H1 (cell line): ENCODE results near the gene ZDHHC19. TPM values are rescaled to one million over a fixed set of nuclear protein-coding genes. Genes with fewer than 3 reads are reported as not detected.

Experiments used
- CTCF ChIA-PET: fragments of 300-600 bp; sonication (Branson Sonifier 250); formaldehyde crosslinking; loops from one replicate; lab custom pipeline; 2021; ENCODE audit not compliant: partially characterized antibody; lab: Charles Lee
- POLR2A ChIA-PET: fragments of 300-600 bp; sonication (Branson Sonifier 250); formaldehyde crosslinking; loops from one replicate; lab custom pipeline; 2021; ENCODE audit warnings: inconsistent platforms; ENCODE audit not compliant: partially characterized antibody; lab: Charles Lee
- DNase-seq, 2 experiments: peaks; one replicate each; pipeline versions ENCODE4 v3.0.0 to v3.0.0-alpha.2; 2010 to 2022; ENCODE audit warnings: low spot score in 2 of 2, low read depth in 1 of 2, mixed read lengths in 1 of 2
- FAIRE-seq: peaks from 2 replicates; lab custom pipeline; 2011; peaks lifted over from hg19 to GRCh38; lab: Jason Lieb, UNC
- H2AFZ ChIP-seq: 2 replicates; pipeline ENCODE4 v1.8.1; 2012; ENCODE audit warnings: low read length, inconsistent platforms
- H2AK5ac ChIP-seq: 2 replicates; pipeline ENCODE4 v1.6.1; 2013; ENCODE audit warnings: low read depth, low read length
- H2BK120ac ChIP-seq: replicated peaks from 2 replicates; pipeline ENCODE3; 2013; ENCODE audit warnings: low read depth, low read length, inconsistent platforms
- H2BK12ac ChIP-seq: 2 replicates; pipeline ENCODE4 v1.6.1; 2013; ENCODE audit warnings: low read depth, low read length
- H2BK15ac ChIP-seq: 2 replicates; pipeline ENCODE4 v1.6.1; 2013; ENCODE audit warnings: low read length
- H2BK20ac ChIP-seq: 2 replicates; pipeline ENCODE4 v1.6.1; 2013; ENCODE audit warnings: low read length
- H2BK5ac ChIP-seq: 2 replicates; pipeline ENCODE4 v1.6.1; 2013; ENCODE audit warnings: low read depth, low read length
- H3K14ac ChIP-seq: 2 replicates; pipeline ENCODE4 v1.6.1; 2013; ENCODE audit warnings: inconsistent platforms; ENCODE audit not compliant: insufficient read length
- H3K18ac ChIP-seq: 2 replicates; pipeline ENCODE4 v1.6.1; 2013; ENCODE audit warnings: low read length; ENCODE audit errors: extremely low read depth
- H3K23ac ChIP-seq: 2 replicates; pipeline ENCODE4 v1.6.1; 2013; ENCODE audit warnings: inconsistent platforms; ENCODE audit not compliant: insufficient read length
- H3K23me2 ChIP-seq: 2 replicates; pipeline ENCODE4 v1.6.1; 2013; ENCODE audit warnings: low read depth, low read length
- H3K27ac ChIP-seq: 2 replicates; pipeline ENCODE4 v1.6.1; 2011; ENCODE audit warnings: low read depth, low read length, inconsistent platforms
- H3K27me3 ChIP-seq, 4 experiments: replicated peaks in 1 of 4; 1 replicate in 1 of 4; 2 replicates in 3 of 4; pipeline versions ENCODE4 v1.6.1 to v1.8.1; 2011 to 2013; ENCODE audit warnings: low read length in 3 of 4, mild to moderate bottlenecking in 3 of 4, inconsistent platforms in 2 of 4, mixed read lengths in 2 of 4, moderate library complexity in 1 of 4; ENCODE audit not compliant: control insufficient read depth in 3 of 4, insufficient read depth in 3 of 4; ENCODE audit errors: extremely low read depth in 1 of 4
- H3K36me3 ChIP-seq, 4 experiments: 2 replicates each; pipeline versions ENCODE4 v1.6.1 to v1.8.1; 2011 to 2013; ENCODE audit warnings: mild to moderate bottlenecking in 4 of 4, low read length in 3 of 4, moderate library complexity in 2 of 4, control low read depth in 1 of 4, inconsistent platforms in 1 of 4; ENCODE audit not compliant: insufficient read depth in 4 of 4, control insufficient read depth in 2 of 4
- H3K4ac ChIP-seq: replicated peaks from 2 replicates; pipeline ENCODE3; 2013; ENCODE audit warnings: low read length, low read depth, mixed read lengths, inconsistent platforms; ENCODE audit not compliant: insufficient read length
- H3K4me1 ChIP-seq, 4 experiments: replicated peaks in 1 of 4; 1 replicate in 1 of 4; 2 replicates in 3 of 4; pipeline versions ENCODE4 v1.6.1 to v1.8.1; 2011 to 2013; ENCODE audit warnings: low read length in 3 of 4, inconsistent platforms in 2 of 4, mixed read lengths in 1 of 4; ENCODE audit not compliant: insufficient read depth in 4 of 4, control insufficient read depth in 3 of 4
- H3K4me2 ChIP-seq, 2 experiments: 2 replicates each; pipeline versions ENCODE4 v1.6.1 to v1.8.1; 2011 to 2013; ENCODE audit warnings: low read depth in 2 of 2, low read length in 2 of 2, control low read depth in 1 of 2, inconsistent platforms in 1 of 2, mild to moderate bottlenecking in 1 of 2; ENCODE audit not compliant: insufficient read depth in 1 of 2
- H3K4me3 ChIP-seq, 4 experiments: fragments of 200-600, 300-600 bp in 1 of 4; sonication (generic), shearing (Covaris generic), sonication (Bioruptor Twin) in 1 of 4; 2 replicates each; pipeline versions ENCODE4 v1.5.1 to v1.8.1; 2011 to 2016; ENCODE audit warnings: low read length in 4 of 4, low read depth in 3 of 4, control low read depth in 2 of 4, inconsistent platforms in 2 of 4, mild to moderate bottlenecking in 2 of 4, mixed read lengths in 1 of 4, moderate library complexity in 1 of 4; ENCODE audit not compliant: insufficient read depth in 2 of 4; ENCODE audit errors: extremely low read depth in 1 of 4
- H3K56ac ChIP-seq: replicated peaks from 2 replicates; pipeline ENCODE3; 2013; ENCODE audit warnings: low read depth, mild to moderate bottlenecking, mixed read lengths, low read length, inconsistent platforms; ENCODE audit not compliant: insufficient read length
- H3K79me1 ChIP-seq: 2 replicates; pipeline ENCODE4 v1.6.1; 2013; ENCODE audit warnings: low read depth, low read length, control low read depth
- H3K79me2 ChIP-seq, 2 experiments: 2 replicates each; pipeline versions ENCODE4 v1.6.1 to v1.8.1; 2012 to 2013; ENCODE audit warnings: low read length in 2 of 2, mild to moderate bottlenecking in 2 of 2, inconsistent platforms in 1 of 2; ENCODE audit not compliant: insufficient read depth in 2 of 2, control insufficient read depth in 1 of 2
- H3K9ac ChIP-seq, 4 experiments: replicated peaks in 1 of 4; 1 replicate in 1 of 4; 2 replicates in 3 of 4; pipeline versions ENCODE4 v1.6.1 to v1.8.1; 2011 to 2013; ENCODE audit warnings: low read depth in 3 of 4, low read length in 3 of 4, control low read depth in 2 of 4, mild to moderate bottlenecking in 2 of 4, moderate library complexity in 2 of 4, inconsistent platforms in 1 of 4; ENCODE audit errors: extremely low read depth in 1 of 4
- H3K9me3 ChIP-seq, 2 experiments: 2 replicates each; pipeline versions ENCODE4 v1.6.1 to v1.8.1; 2012 to 2013; ENCODE audit warnings: mild to moderate bottlenecking in 2 of 2, moderate library complexity in 2 of 2, control low read depth in 1 of 2, inconsistent platforms in 1 of 2, low read depth in 1 of 2, low read length in 1 of 2, mixed read lengths in 1 of 2; ENCODE audit not compliant: insufficient read depth in 2 of 2
- H4K20me1 ChIP-seq, 2 experiments: replicated peaks in 1 of 2; 2 replicates each; pipeline versions ENCODE3 to v1.8.1; 2011 to 2013; ENCODE audit warnings: inconsistent platforms in 2 of 2, low read length in 2 of 2, mild to moderate bottlenecking in 1 of 2; ENCODE audit not compliant: insufficient read depth in 2 of 2, control insufficient read depth in 1 of 2
- H4K5ac ChIP-seq: 2 replicates; pipeline ENCODE4 v1.6.1; 2013; ENCODE audit warnings: low read length, low read depth, mixed read lengths, inconsistent platforms; ENCODE audit not compliant: insufficient read length
- H4K8ac ChIP-seq: 2 replicates; pipeline ENCODE4 v1.8.0; 2013; ENCODE audit warnings: mild to moderate bottlenecking, moderate library complexity, low read length, inconsistent platforms; ENCODE audit not compliant: insufficient read depth; ENCODE audit errors: extremely low read depth
- H4K91ac ChIP-seq: replicated peaks from 2 replicates; pipeline ENCODE3; 2013; ENCODE audit warnings: low read length, mixed read lengths, inconsistent platforms; ENCODE audit not compliant: insufficient read length
- CBX8 ChIP-seq: fragments of 300-800, 300-1000 bp; sonication (generic); IDR thresholded peaks from 2 replicates; pipeline ENCODE4 v1.7.1; 2016; ENCODE audit warnings: low read depth, low read length, borderline replicate concordance
- EZH2 ChIP-seq: fragments of 200-600 bp; sonication (generic); IDR thresholded peaks from 2 replicates; pipeline ENCODE4 v1.7.1; 2012; ENCODE audit warnings: low read depth, mild to moderate bottlenecking, moderate library complexity, low read length, inconsistent platforms; ENCODE audit not compliant: severe bottlenecking
- NANOG ChIP-seq: IDR thresholded peaks from 2 replicates; pipeline ENCODE4 v1.6.1; 2011; ENCODE audit warnings: low read length, low read depth, mild to moderate bottlenecking, inconsistent platforms; ENCODE audit not compliant: insufficient read depth, poor library complexity, severe bottlenecking
- NRF1 ChIP-seq: IDR thresholded peaks from 2 replicates; pipeline ENCODE4 v1.6.1; 2011; ENCODE audit warnings: mild to moderate bottlenecking, low read depth, low read length, improper control_type of control experiment
- SAP30 ChIP-seq: fragments of 300-600 bp; sonication (generic); IDR thresholded peaks from 2 replicates; pipeline ENCODE4 v1.7.1; 2012; ENCODE audit warnings: low read length, moderate library complexity, mild to moderate bottlenecking, inconsistent platforms; ENCODE audit not compliant: insufficient read depth, insufficient replicate concordance
- ZNF274 ChIP-seq: IDR thresholded peaks from 2 replicates; pipeline ENCODE4 v1.7.0; 2012; ENCODE audit warnings: low read length, borderline replicate concordance; ENCODE audit errors: extremely low read depth
- WGBS, 2 experiments: shearing (Covaris generic) in 1 of 2; methylation state at CpG; one replicate each; pipeline versions ENCODE4 v1.1.6 to v1.1.7; 2013 to 2015; ENCODE audit warnings: low lambda C conversion rate in 2 of 2, mixed read lengths in 2 of 2, inconsistent platforms in 1 of 2, low coverage in 1 of 2, missing lambda C conversion rate in 1 of 2; ENCODE audit not compliant: insufficient replicate concordance in 2 of 2, insufficient coverage in 1 of 2, insufficient read length in 1 of 2; ENCODE audit errors: extremely low coverage in 1 of 2, missing lambda C conversion rate in 1 of 2; 5-methylcytosine and 5-hydroxymethylcytosine counted together
- polyA plus RNA-seq, 7 experiments: library from polyadenylated mRNA; depleted of rRNA in 3 of 7; stranded (reverse) in 5 of 7; unstranded in 2 of 7; fragments of >200 nt in 5 of 7; fragments of 200-250 nt in 2 of 7; gene quantifications; 1 replicate in 5 of 7; 2 replicates in 1 of 7; 4 replicates in 1 of 7; pipeline versions ENCODE4 v1.2.1 to v1.2.3, GENCODE V29; 2011 to 2013; ENCODE audit warnings: missing spikeins in 2 of 7, mixed read lengths in 2 of 7
- total RNA-seq: library from RNA; stranded (reverse); fragmentation: NEBNext Ultra II Directional; extraction: Animal tissue kit (Norgen Biotek cat#: 25700); gene quantifications from 2 replicates; pipeline ENCODE4 v1.2.1, GENCODE V29; 2021

ZDHHC19 gene
- total and polyA plus RNA-seq, 2 of the 8 experiments (the other 6 are each of a cell fraction or from before 2014, with no cell fraction given): 2.5 to 4.1 TPM

DNA sequence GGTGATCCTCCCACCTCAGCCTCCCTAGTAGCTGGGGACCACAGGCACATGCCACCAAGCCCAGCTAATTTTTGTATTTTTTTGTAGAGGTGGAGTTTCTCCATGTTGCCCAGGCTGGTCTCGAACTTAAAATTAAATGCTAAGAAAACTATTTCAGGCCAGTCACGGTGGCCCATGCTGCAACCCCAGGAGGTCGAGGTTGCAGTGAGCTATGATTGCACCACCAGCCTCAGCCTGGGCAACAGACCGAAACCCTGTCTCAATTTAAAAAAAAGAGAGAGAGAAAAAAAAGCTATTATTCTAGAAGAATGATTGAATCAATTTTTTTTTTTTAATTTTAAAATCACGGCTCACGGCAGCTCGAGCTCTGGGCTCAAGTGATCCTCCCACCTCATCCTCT, 9.8 kb upstream of the ZDHHC19 start:
- Histone ChIP-seq H2AFZ (no peak overlapping the region), H4K5ac (no peak overlapping the region), H3K18ac (no peak overlapping the region), H3K23ac (no peak overlapping the region), H3K4me2 (no peak overlapping the region), H3K36me3 (no peaks in the 10 kb centered on the region), H2BK20ac (no peak overlapping the region), H2BK120ac (no peak overlapping the region), H3K27ac (no peak overlapping the region), H3K4me1 (peaks cover 0 to 12% (median 6%) of the 10 kb centered on the region in 4 experiments; a peak in 5 of 7 replicates)
- no peak for DNase-seq
- TF ChIP-seq NRF1: no peak
- no peak for TF ChIP-seq NANOG
- TF ChIP-seq ZNF274: no peak
- no peak for TF ChIP-seq SAP30
- TF ChIP-seq CBX8: no peak
- TF ChIP-seq EZH2: no peak
- TF ChIP-seq, all 59 proteins: peak for 0
- Histone ChIP-seq H2BK5ac (no peak overlapping the region), H4K91ac (no peak overlapping the region), H3K14ac (no peak overlapping the region), H3K9ac (no peak overlapping the region), H3K4ac (no peak overlapping the region), H3K9me3 (no peaks in the 10 kb centered on the region), H4K8ac (no peak overlapping the region), H2AK5ac (no peak overlapping the region), H3K27me3 (no peaks in the 10 kb centered on the region), H3K4me3 (no peak overlapping the region), H2BK15ac (no peak overlapping the region), H4K20me1 (no peaks in the 10 kb centered on the region), H3K79me1 (no peaks in the 10 kb centered on the region), H3K23me2 (peaks cover 2% of the 10 kb centered on the region; the same call in 1 of the 2 replicates), H3K79me2 (no peaks in the 10 kb centered on the region), H2BK12ac (no peak overlapping the region), H3K56ac (no peak overlapping the region)
- ChIA-PET CTCF (interaction anchor here (0.6 to 0.9 kb wide), 2 partner anchors 147 to 358 kb away, joined by 3 to 5 read pairs; no protein-coding TSS in a partner anchor), POLR2A (interaction anchor here (1.1 kb wide), 1 partner anchor 10 kb away, joined by 4 read pairs; the partner anchor contains the start of gene ZDHHC19)
- WGBS, 2 experiments: 87% methylated on average over 5 of the region's 7 CpGs; no CpG with 5 or more reads in 1 of the 2 experiments
- FAIRE-seq: no peak
